ENCODE measurements around the gene NCEH1.

NCEH1 gene

GRCh38 chr3:172640751-172641150 is 70.1 kb downstream of the NCEH1 start:
- no peak for FAIRE-seq

- no peak for FAIRE-seq
Measured at GRCh38 chr3:172635588-172635987, 75.3 kb downstream of the NCEH1 start.

GRCh38 chr3:172634948-172635347 is 75.9 kb downstream of the NCEH1 start:
- FAIRE-seq = no peak

GRCh38 chr3:172630316-172630715 is 80.6 kb downstream of the NCEH1 start:
- FAIRE-seq = no peak

GRCh38 chr3:172629470-172629869 is 81.4 kb downstream of the NCEH1 start:
- no peak for FAIRE-seq

- no peak for FAIRE-seq
Measured at GRCh38 chr3:172627057-172627809, 83.6 kb downstream of the NCEH1 start.

- no peak for FAIRE-seq
Measured at GRCh38 chr3:172626021-172626640, 84.7 kb downstream of the NCEH1 start.

- FAIRE-seq = no peak
Measured at GRCh38 chr3:172625404-172625803, 85.5 kb downstream of the NCEH1 start.

- FAIRE-seq = no peak
Measured at GRCh38 chr3:172624999-172625398, 85.9 kb downstream of the NCEH1 start.

- FAIRE-seq = peak; percentile 92
Measured at GRCh38 chr3:172622916-172623700, 87.8 kb downstream of the NCEH1 start.

- no peak for FAIRE-seq
Measured at GRCh38 chr3:172622156-172622555, 88.7 kb downstream of the NCEH1 start.

- FAIRE-seq = no peak
Measured at GRCh38 chr3:172617976-172618375, 92.9 kb downstream of the NCEH1 start.

GRCh38 chr3:172617013-172617706 is 93.7 kb downstream of the NCEH1 start:
- no peak for FAIRE-seq

- FAIRE-seq = no peak
Measured at GRCh38 chr3:172616031-172616461, 94.8 kb downstream of the NCEH1 start.

- no peak for FAIRE-seq
Measured at GRCh38 chr3:172615296-172615695, 95.6 kb downstream of the NCEH1 start.

- no peak for FAIRE-seq
Measured at GRCh38 chr3:172614340-172615274, 96.3 kb downstream of the NCEH1 start.

- FAIRE-seq = no peak
Measured at GRCh38 chr3:172613845-172614244, 97.0 kb downstream of the NCEH1 start.

- no peak for FAIRE-seq
Measured at GRCh38 chr3:172612871-172613678, 97.8 kb downstream of the NCEH1 start.

GRCh38 chr3:172609750-172610149 is 101.1 kb downstream of the NCEH1 start:
- FAIRE-seq = no peak

- FAIRE-seq = no peak
Measured at GRCh38 chr3:172608575-172608974, 102.3 kb downstream of the NCEH1 start.

Data from colon (tissue), 2 donors.